SK-N-SH treated with all-trans-retinoic acid at 6 μM for 48 hours (cell line): Measurements from ENCODE around the gene KANSL1L.

Source experiments
- CSDC2 ChIP-seq: fragments of 250-450 bp; sonication (Bioruptor Pico); IDR thresholded peaks from 2 replicates; pipeline ENCODE4 v1.5.0; 2020; ENCODE audit warnings: mild to moderate bottlenecking, moderate library complexity
- ESRRG ChIP-seq: fragments of 250-450 bp; sonication (Bioruptor Pico); IDR thresholded peaks from 2 replicates; pipeline ENCODE4 v1.6.1; 2021; ENCODE audit warnings: mild to moderate bottlenecking
- ISL1 ChIP-seq: fragments of 250-450 bp; sonication (Bioruptor Pico); IDR thresholded peaks from 2 replicates; pipeline ENCODE4 v2.1.2; 2022; ENCODE audit warnings: mild to moderate bottlenecking, moderate library complexity
- POU6F1 ChIP-seq: fragments of 250-450 bp; sonication (Bioruptor Pico); IDR thresholded peaks from 2 replicates; pipeline ENCODE4 v1.8.0; 2021; ENCODE audit warnings: low read depth, mild to moderate bottlenecking, moderate library complexity, borderline replicate concordance
- RARB ChIP-seq: fragments of 250-450 bp; sonication (Bioruptor Pico); IDR thresholded peaks from 2 replicates; pipeline ENCODE4 v1.8.0; 2021; ENCODE audit warnings: mild to moderate bottlenecking, moderate library complexity
- ZC3H10 ChIP-seq: fragments of 250-450 bp; sonication (Bioruptor Pico); IDR thresholded peaks from 2 replicates; pipeline ENCODE4 v1.5.1; 2021; ENCODE audit warnings: mild to moderate bottlenecking, moderate library complexity
- TF ChIP-seq, protein P1 (sequence below): fragments of 250-450 bp; sonication (Bioruptor Pico); IDR thresholded peaks from 2 replicates; pipeline ENCODE4 v1.8.0; 2020; ENCODE audit warnings: mild to moderate bottlenecking, moderate library complexity, borderline replicate concordance
- TF ChIP-seq, protein P2 (sequence below): fragments of 250-450 bp; sonication (Bioruptor Pico); IDR thresholded peaks from 2 replicates; pipeline ENCODE4 v1.5.0; 2020; ENCODE audit warnings: mild to moderate bottlenecking, moderate library complexity
- TF ChIP-seq, protein P3 (sequence below): fragments of 250-450 bp; sonication (Bioruptor Pico); IDR thresholded peaks from 2 replicates; pipeline ENCODE4 v1.5.1; 2020; ENCODE audit warnings: low read depth, mild to moderate bottlenecking, moderate library complexity

DNA sequence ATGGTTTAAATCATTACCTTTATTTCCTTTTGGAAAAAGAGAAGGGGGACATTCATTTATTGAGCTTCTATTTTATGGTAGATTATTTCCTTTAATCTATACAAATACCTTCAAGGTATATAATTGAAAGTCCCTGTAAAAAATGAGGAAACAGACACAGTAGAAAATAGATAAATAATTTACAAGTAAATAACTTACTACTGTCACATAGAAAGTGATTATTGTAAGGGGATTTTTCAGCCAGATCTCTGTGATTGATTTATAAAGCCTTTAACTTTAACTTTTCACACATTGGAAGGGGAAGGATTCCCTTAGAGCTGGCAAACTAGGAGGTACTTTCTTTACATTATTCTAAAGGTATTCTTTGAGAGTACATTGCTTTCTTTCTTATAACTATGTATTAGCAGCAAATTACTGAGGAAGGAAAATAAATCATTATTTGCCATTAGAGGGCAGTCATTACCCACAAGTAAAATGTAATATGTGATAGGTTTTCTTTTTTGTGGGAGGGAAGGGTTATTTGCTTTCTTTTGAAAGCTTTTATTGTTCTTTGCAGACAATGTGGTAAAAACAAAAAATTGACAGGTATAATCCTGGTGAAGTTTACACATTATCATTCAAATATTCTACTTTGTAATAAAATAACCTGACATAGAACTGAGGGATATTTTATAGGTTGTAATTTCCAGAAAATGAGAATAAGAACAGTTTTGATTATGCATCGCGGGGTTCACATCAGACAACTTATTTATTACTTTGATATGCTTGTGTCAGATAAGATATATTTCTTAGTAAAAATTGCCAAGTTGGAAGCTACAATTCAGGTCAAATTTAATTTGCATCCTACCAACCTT, 193.6 kb downstream of the KANSL1L start:
- TF ChIP-seq, protein P1, sequence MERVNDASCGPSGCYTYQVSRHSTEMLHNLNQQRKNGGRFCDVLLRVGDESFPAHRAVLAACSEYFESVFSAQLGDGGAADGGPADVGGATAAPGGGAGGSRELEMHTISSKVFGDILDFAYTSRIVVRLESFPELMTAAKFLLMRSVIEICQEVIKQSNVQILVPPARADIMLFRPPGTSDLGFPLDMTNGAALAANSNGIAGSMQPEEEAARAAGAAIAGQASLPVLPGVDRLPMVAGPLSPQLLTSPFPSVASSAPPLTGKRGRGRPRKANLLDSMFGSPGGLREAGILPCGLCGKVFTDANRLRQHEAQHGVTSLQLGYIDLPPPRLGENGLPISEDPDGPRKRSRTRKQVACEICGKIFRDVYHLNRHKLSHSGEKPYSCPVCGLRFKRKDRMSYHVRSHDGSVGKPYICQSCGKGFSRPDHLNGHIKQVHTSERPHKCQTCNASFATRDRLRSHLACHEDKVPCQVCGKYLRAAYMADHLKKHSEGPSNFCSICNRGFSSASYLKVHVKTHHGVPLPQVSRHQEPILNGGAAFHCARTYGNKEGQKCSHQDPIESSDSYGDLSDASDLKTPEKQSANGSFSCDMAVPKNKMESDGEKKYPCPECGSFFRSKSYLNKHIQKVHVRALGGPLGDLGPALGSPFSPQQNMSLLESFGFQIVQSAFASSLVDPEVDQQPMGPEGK, result no peak
- no peak for TF ChIP-seq CSDC2 (CRISPR knock-in tag)
- no peak for TF ChIP-seq ZC3H10
- no peak for TF ChIP-seq POU6F1
- TF ChIP-seq RARB, result no peak
- TF ChIP-seq, protein P2, sequence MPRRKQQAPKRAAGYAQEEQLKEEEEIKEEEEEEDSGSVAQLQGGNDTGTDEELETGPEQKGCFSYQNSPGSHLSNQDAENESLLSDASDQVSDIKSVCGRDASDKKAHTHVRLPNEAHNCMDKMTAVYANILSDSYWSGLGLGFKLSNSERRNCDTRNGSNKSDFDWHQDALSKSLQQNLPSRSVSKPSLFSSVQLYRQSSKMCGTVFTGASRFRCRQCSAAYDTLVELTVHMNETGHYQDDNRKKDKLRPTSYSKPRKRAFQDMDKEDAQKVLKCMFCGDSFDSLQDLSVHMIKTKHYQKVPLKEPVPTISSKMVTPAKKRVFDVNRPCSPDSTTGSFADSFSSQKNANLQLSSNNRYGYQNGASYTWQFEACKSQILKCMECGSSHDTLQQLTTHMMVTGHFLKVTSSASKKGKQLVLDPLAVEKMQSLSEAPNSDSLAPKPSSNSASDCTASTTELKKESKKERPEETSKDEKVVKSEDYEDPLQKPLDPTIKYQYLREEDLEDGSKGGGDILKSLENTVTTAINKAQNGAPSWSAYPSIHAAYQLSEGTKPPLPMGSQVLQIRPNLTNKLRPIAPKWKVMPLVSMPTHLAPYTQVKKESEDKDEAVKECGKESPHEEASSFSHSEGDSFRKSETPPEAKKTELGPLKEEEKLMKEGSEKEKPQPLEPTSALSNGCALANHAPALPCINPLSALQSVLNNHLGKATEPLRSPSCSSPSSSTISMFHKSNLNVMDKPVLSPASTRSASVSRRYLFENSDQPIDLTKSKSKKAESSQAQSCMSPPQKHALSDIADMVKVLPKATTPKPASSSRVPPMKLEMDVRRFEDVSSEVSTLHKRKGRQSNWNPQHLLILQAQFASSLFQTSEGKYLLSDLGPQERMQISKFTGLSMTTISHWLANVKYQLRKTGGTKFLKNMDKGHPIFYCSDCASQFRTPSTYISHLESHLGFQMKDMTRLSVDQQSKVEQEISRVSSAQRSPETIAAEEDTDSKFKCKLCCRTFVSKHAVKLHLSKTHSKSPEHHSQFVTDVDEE (CRISPR knock-in tag), result no peak
- no peak for TF ChIP-seq ESRRG
- TF ChIP-seq, protein P3, sequence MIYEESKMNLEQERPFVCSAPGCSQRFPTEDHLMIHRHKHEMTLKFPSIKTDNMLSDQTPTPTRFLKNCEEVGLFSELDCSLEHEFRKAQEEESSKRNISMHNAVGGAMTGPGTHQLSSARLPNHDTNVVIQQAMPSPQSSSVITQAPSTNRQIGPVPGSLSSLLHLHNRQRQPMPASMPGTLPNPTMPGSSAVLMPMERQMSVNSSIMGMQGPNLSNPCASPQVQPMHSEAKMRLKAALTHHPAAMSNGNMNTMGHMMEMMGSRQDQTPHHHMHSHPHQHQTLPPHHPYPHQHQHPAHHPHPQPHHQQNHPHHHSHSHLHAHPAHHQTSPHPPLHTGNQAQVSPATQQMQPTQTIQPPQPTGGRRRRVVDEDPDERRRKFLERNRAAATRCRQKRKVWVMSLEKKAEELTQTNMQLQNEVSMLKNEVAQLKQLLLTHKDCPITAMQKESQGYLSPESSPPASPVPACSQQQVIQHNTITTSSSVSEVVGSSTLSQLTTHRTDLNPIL (CRISPR knock-in tag), result no peak
- TF ChIP-seq ISL1 (CRISPR knock-in tag), result no peak
